GM19043 (cell line): ENCODE results near the gene C1QTNF9B.
"Not testable (repeated sequence)": the region's sequence is repeated elsewhere in the genome, so short reads cannot be mapped to it uniquely, and the experiment has no call there.

Source experiments
- ATAC-seq: cut with Tn5 transposase; IDR thresholded peaks from one replicate; pipeline ENCODE4 v1.9.1; 2021; ENCODE audit warnings: low read depth; ENCODE audit not compliant: unreplicated experiment

Gene C1QTNF9B

GRCh38 chr13:23897452-23897919 lies at the start of gene C1QTNF9B:
Gene C1QTNF9B, minus strand, starts transcription at chr13:23897502.
- not testable (repeated sequence) for ATAC-seq

- no peak for ATAC-seq
Measured at GRCh38 chr13:23946900-23947299, 49.6 kb upstream of the C1QTNF9B start.

- no peak for ATAC-seq
Measured at GRCh38 chr13:23946067-23946466, 48.8 kb upstream of the C1QTNF9B start.

GRCh38 chr13:23945612-23946011 lies 48.3 kb upstream of the C1QTNF9B start:
- no peak for ATAC-seq

GRCh38 chr13:23941211-23941610 lies 43.9 kb upstream of the C1QTNF9B start:
- no peak for ATAC-seq

GRCh38 chr13:23939666-23940065 lies 42.4 kb upstream of the C1QTNF9B start:
- not testable (repeated sequence) for ATAC-seq

GRCh38 chr13:23934520-23934919 lies 37.2 kb upstream of the C1QTNF9B start:
- ATAC-seq = no peak

GRCh38 chr13:23928985-23929384 lies 31.7 kb upstream of the C1QTNF9B start:
- no peak for ATAC-seq

GRCh38 chr13:23923031-23923430 lies 25.7 kb upstream of the C1QTNF9B start:
- no peak for ATAC-seq

GRCh38 chr13:23922005-23922932 lies 25.0 kb upstream of the C1QTNF9B start:
- no peak for ATAC-seq

GRCh38 chr13:23921451-23921888 lies 24.2 kb upstream of the C1QTNF9B start:
- ATAC-seq = no peak

GRCh38 chr13:23919006-23919405 lies 21.7 kb upstream of the C1QTNF9B start:
- ATAC-seq = no peak

- no peak for ATAC-seq
Measured at GRCh38 chr13:23918208-23918607, 20.9 kb upstream of the C1QTNF9B start.

- ATAC-seq = no peak
Measured at GRCh38 chr13:23915308-23915707, 18.0 kb upstream of the C1QTNF9B start.

GRCh38 chr13:23912469-23912868 lies 15.2 kb upstream of the C1QTNF9B start:
- ATAC-seq = no peak

- ATAC-seq = no peak
Measured at GRCh38 chr13:23909606-23910005, 12.3 kb upstream of the C1QTNF9B start.

GRCh38 chr13:23905766-23906165 lies 8.5 kb upstream of the C1QTNF9B start:
- no peak for ATAC-seq

GRCh38 chr13:23903906-23904280 lies 6.6 kb upstream of the C1QTNF9B start:
- no peak for ATAC-seq

GRCh38 chr13:23902975-23903905 lies 5.9 kb upstream of the C1QTNF9B start:
- no peak for ATAC-seq

GRCh38 chr13:23901365-23901764 lies 4.1 kb upstream of the C1QTNF9B start:
- ATAC-seq = no peak

- no peak for ATAC-seq
Measured at GRCh38 chr13:23899555-23899954, 2.3 kb upstream of the C1QTNF9B start.
